ENCODE data around the gene ARHGAP22.

ARHGAP22 gene

GRCh38 chr10:48633381-48634197 lies 28.7 kb upstream of the ARHGAP22 start:
- DNase-seq (ENCODE audit: low read depth, low spot score) = no peak

GRCh38 chr10:48632166-48632565 lies 27.3 kb upstream of the ARHGAP22 start:
- DNase-seq (ENCODE audit: low read depth, low spot score) = no peak

GRCh38 chr10:48627984-48628609 lies 23.2 kb upstream of the ARHGAP22 start:
- no peak for DNase-seq (ENCODE audit: low read depth, low spot score)

- DNase-seq (ENCODE audit: low read depth, low spot score) = no peak
These were observed 22.3 kb upstream of the ARHGAP22 start for GRCh38 chr10:48626986-48627731.

- no peak for DNase-seq (ENCODE audit: low read depth, low spot score)
These were observed 21.6 kb upstream of the ARHGAP22 start for GRCh38 chr10:48626447-48626846.

- no peak for DNase-seq (ENCODE audit: low read depth, low spot score)
These were observed 20.9 kb upstream of the ARHGAP22 start for GRCh38 chr10:48625826-48626134.

- DNase-seq (ENCODE audit: low read depth, low spot score) = no peak
These were observed 18.8 kb upstream of the ARHGAP22 start for GRCh38 chr10:48623607-48624132.

- no peak for DNase-seq (ENCODE audit: low read depth, low spot score)
These were observed 18.1 kb upstream of the ARHGAP22 start for GRCh38 chr10:48623009-48623408.

- no peak for DNase-seq (ENCODE audit: low read depth, low spot score)
These were observed 15.8 kb upstream of the ARHGAP22 start for GRCh38 chr10:48620719-48621118.

- no peak for DNase-seq (ENCODE audit: low read depth, low spot score)
These were observed 11.6 kb upstream of the ARHGAP22 start for GRCh38 chr10:48616436-48616835.

- no peak for DNase-seq (ENCODE audit: low read depth, low spot score)
These were observed 9.9 kb upstream of the ARHGAP22 start for GRCh38 chr10:48614481-48615390.

GRCh38 chr10:48613016-48613415 lies 8.1 kb upstream of the ARHGAP22 start:
- no peak for DNase-seq (ENCODE audit: low read depth, low spot score)

GRCh38 chr10:48612236-48612943 lies 7.5 kb upstream of the ARHGAP22 start:
- no peak for DNase-seq (ENCODE audit: low read depth, low spot score)

- no peak for DNase-seq (ENCODE audit: low read depth, low spot score)
These were observed 6.3 kb upstream of the ARHGAP22 start for GRCh38 chr10:48611133-48611532.

GRCh38 chr10:48610585-48611093 lies 5.8 kb upstream of the ARHGAP22 start:
- DNase-seq (ENCODE audit: low read depth, low spot score) = no peak

GRCh38 chr10:48609899-48610584 lies 5.2 kb upstream of the ARHGAP22 start:
- no peak for DNase-seq (ENCODE audit: low read depth, low spot score)

GRCh38 chr10:48609441-48609840 lies 4.6 kb upstream of the ARHGAP22 start:
- no peak for DNase-seq (ENCODE audit: low read depth, low spot score)

GRCh38 chr10:48608976-48609375 lies 4.1 kb upstream of the ARHGAP22 start:
- no peak for DNase-seq (ENCODE audit: low read depth, low spot score)

GRCh38 chr10:48608279-48608681 lies 3.4 kb upstream of the ARHGAP22 start:
- no peak for DNase-seq (ENCODE audit: low read depth, low spot score)

Data from brain pericyte (primary cell).